ENCODE data around the gene RPL9.

The RPL9 gene

GRCh38 chr4:39480902-39481695, 22.4 kb upstream of the RPL9 start:
- TF ChIP-seq BACH2 (CRISPR knock-in tag; IDR thresholded peaks at IDR 0.05; ENCODE audit: borderline replicate concordance) (no peak), ZNF70 (CRISPR knock-in tag; IDR thresholded peaks at IDR 0.05) (peak; percentile 66; the same call in 1 of the 2 replicates)
- ATAC-seq, result no peak

GRCh38 chr4:39480251-39480650, 21.5 kb upstream of the RPL9 start:
- TF ChIP-seq ZNF70 (CRISPR knock-in tag; IDR thresholded peaks at IDR 0.05) (no peak), ESRRG (CRISPR knock-in tag; IDR thresholded peaks at IDR 0.05) (no peak), ZNF8 (CRISPR knock-in tag; IDR thresholded peaks at IDR 0.05) (no peak), RARB (CRISPR knock-in tag; IDR thresholded peaks at IDR 0.05) (no peak), POU6F1 (CRISPR knock-in tag; IDR thresholded peaks at IDR 0.05; ENCODE audit: borderline replicate concordance, low read depth) (no peak), CREB5 (CRISPR knock-in tag; IDR thresholded peaks at IDR 0.05; ENCODE audit: low read depth) (no peak), TCF4 (CRISPR knock-in tag; IDR thresholded peaks at IDR 0.05; ENCODE audit: borderline replicate concordance) (no peak), ZC3H10 (CRISPR knock-in tag; IDR thresholded peaks at IDR 0.05) (no peak), CSDC2 (CRISPR knock-in tag; IDR thresholded peaks at IDR 0.05) (no peak), TOX (CRISPR knock-in tag; IDR thresholded peaks at IDR 0.05; ENCODE audit: borderline replicate concordance) (no peak), GLIS3 (CRISPR knock-in tag; IDR thresholded peaks at IDR 0.05) (no peak), PPARA (CRISPR knock-in tag; IDR thresholded peaks at IDR 0.05; ENCODE audit: borderline replicate concordance) (no peak), ZFP30 (CRISPR knock-in tag; IDR thresholded peaks at IDR 0.05) (no peak), PATZ1 (CRISPR knock-in tag; IDR thresholded peaks at IDR 0.05; ENCODE audit: borderline replicate concordance) (no peak), BACH2 (CRISPR knock-in tag; IDR thresholded peaks at IDR 0.05; ENCODE audit: borderline replicate concordance) (no peak), CSRNP3 (CRISPR knock-in tag; IDR thresholded peaks at IDR 0.05) (no peak), ZNF565 (CRISPR knock-in tag; conservative IDR thresholded peaks at IDR 0.05; ENCODE audit: low read depth) (no peak), ARNTL (CRISPR knock-in tag; IDR thresholded peaks at IDR 0.05; ENCODE audit: borderline replicate concordance, low read depth) (no peak), OSR1 (CRISPR knock-in tag; IDR thresholded peaks at IDR 0.05) (no peak), SNAI2 (CRISPR knock-in tag; IDR thresholded peaks at IDR 0.05) (no peak)
- no peak for ATAC-seq

- ATAC-seq, result no peak
- TF ChIP-seq TCF4 (CRISPR knock-in tag; IDR thresholded peaks at IDR 0.05; ENCODE audit: borderline replicate concordance) (peak; percentile 60), SNAI2 (CRISPR knock-in tag; IDR thresholded peaks at IDR 0.05) (no peak), BACH2 (CRISPR knock-in tag; IDR thresholded peaks at IDR 0.05; ENCODE audit: borderline replicate concordance) (no peak), TOX (CRISPR knock-in tag; IDR thresholded peaks at IDR 0.05; ENCODE audit: borderline replicate concordance) (no peak)
Observed at GRCh38 chr4:39476187-39476895, 17.6 kb upstream of the RPL9 start.

GRCh38 chr4:39472396-39472795, 13.7 kb upstream of the RPL9 start:
- ATAC-seq, result no peak
- no peak for TF ChIP-seq GLIS3 (CRISPR knock-in tag; IDR thresholded peaks at IDR 0.05)
- TF ChIP-seq PATZ1 (CRISPR knock-in tag; IDR thresholded peaks at IDR 0.05; ENCODE audit: borderline replicate concordance), result no peak
- TF ChIP-seq SNAI2 (CRISPR knock-in tag; IDR thresholded peaks at IDR 0.05), result no peak
- TF ChIP-seq ZC3H10 (CRISPR knock-in tag; IDR thresholded peaks at IDR 0.05), result no peak
- no peak for TF ChIP-seq TOX (CRISPR knock-in tag; IDR thresholded peaks at IDR 0.05; ENCODE audit: borderline replicate concordance)
- no peak for TF ChIP-seq BACH2 (CRISPR knock-in tag; IDR thresholded peaks at IDR 0.05; ENCODE audit: borderline replicate concordance)
- no peak for TF ChIP-seq ARNTL (CRISPR knock-in tag; IDR thresholded peaks at IDR 0.05; ENCODE audit: borderline replicate concordance, low read depth)
- no peak for TF ChIP-seq ESRRG (CRISPR knock-in tag; IDR thresholded peaks at IDR 0.05)
- no peak for TF ChIP-seq ZNF8 (CRISPR knock-in tag; IDR thresholded peaks at IDR 0.05)
- no peak for TF ChIP-seq ZFP3 (CRISPR knock-in tag; IDR thresholded peaks at IDR 0.05)
- no peak for TF ChIP-seq POU6F1 (CRISPR knock-in tag; IDR thresholded peaks at IDR 0.05; ENCODE audit: borderline replicate concordance, low read depth)

Measured in SK-N-SH treated with all-trans-retinoic acid at 6 μM for 48 hours (cell line).